ENCODE measurements around the gene RAB42.
"Not testable (repeated sequence)": the region's sequence is repeated elsewhere in the genome, so short reads cannot be mapped to it uniquely, and the experiment has no call there.

RAB42 gene

DNA sequence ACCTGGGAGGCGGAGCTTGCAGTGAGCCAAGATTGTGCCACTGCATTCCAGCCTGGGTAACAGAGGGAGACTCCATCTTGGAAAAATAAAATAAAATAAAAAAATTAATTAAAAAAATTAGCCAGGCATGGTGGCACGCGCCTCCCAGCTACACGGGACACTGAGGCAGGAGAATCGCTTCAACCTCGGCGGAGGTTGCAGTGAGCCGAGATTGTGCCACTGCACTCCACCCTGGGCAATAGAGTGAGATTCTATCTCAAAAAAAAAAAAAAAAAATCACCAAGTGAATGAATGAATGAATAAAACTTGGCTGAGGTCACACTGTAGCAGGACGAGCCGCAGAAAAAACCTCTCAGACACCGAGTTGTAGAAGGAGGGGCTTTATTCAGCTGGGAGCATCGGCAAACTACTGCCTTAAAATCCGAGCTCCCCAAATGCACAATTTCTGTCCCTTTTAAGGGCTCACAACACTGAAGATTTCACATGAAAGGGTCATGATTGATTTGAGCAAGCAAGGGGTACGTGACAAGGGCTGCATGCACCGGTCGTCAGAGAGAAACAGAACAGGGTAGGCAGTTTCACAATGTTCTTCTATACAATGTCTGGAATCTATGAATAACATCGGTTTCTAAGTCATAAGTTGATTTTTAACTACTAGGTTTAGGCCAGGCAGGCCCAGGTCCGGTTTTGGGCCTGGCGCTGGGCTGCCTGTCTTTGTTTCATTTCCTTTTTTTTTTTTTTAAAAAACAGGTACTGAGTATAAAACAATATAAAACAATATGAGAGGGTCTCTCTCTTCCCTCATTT is 5.3 kb upstream of the RAB42 start:
- not testable (repeated sequence) for DNase-seq (ENCODE audit: low read depth in 2 of 2)

DNA sequence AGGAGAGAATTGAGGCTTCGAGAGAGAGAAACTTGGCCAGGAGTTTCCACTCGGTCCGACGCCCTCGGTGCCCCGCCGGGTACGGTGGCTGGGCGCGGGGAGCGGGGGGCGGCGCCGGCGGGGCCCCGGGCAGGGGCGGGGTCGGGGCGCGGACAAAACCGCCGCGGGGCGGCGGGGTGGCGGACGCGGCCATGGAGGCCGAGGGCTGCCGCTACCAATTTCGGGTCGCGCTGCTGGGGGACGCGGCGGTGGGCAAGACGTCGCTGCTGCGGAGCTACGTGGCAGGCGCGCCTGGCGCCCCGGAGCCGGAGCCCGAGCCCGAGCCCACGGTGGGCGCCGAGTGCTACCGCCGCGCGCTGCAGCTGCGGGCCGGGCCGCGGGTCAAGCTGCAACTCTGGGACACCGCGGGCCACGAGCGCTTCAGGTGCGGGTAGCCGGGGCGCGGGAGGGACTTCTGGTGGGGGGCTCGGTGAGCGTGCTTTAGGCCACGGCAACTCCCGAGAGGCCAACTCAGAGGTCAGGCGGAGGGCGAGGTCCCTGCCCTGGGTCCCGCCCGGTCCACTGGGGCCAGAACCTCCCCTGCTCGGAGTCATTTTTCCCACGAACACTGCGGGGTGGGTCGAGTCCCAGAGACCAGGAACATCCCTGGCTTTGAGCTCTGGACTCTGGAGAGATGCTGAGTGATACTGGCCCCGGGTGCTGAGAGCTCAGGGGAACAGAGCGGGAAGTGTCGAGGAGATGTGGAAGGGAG is 431 bp downstream of the RAB42 start:
- no peak for DNase-seq (ENCODE audit: low read depth in 2 of 2)

DNA sequence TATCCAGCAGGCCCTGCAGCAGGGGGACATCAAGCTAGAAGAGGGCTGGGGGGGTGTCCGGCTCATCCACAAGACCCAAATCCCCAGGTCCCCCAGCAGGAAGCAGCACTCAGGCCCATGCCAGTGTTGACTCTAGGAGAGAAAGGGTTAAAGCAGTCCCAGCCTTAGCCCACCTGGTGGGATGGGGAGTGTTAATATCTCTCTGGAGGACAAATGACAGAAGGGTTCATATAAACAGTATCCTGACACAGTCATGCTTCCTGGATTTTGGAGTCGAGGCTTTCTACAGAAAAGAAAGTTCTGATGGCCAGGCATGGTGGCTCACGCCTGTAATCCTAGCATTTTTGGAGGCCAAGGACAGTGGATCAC is 1.9 kb downstream of the RAB42 start:
- not testable (repeated sequence) for DNase-seq (ENCODE audit: low read depth in 2 of 2)

- DNase-seq (ENCODE audit: low read depth in 2 of 2), result not testable (repeated sequence)
Measured at GRCh38 chr1:28594686-28595411, 2.8 kb downstream of the RAB42 start.

DNA sequence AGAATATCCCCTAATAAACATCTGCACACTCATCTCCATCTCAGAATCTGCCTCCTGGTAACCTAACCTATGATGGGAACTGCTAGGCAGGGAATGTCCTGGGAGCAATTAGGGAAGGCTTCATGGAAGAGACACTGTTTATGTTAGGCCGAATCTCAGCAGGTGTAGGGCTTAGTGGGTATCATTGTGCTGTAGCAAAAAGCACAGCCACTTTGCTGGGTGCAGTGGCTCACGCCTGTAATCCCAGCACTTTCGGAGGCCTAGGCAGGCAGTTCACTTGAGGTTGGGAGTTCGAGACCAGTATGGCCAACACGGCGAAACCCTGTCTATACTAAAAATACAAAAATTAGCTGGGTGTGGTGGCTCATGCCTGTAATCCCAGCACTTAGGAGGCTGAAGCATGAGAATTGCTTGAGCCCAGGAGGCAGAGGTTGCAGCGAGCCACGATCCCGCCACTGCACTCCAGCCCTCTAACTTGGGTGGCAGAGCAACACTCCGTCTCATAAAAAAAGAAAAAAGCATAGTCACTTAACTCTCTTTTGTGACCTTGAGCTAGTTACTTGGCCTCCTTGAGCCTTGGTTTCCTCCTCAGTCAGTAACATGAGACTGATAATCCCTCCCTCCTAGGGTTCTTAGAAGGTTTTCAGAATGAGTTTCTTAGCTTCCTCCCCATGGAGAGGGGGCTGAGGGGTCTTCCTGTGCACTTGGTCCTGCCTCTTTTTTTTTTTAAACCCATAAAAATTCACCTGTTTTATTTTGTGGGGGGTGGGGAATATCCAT is 3.5 kb downstream of the RAB42 start:
- no peak for DNase-seq (ENCODE audit: low read depth in 2 of 2)

GRCh38 chr1:28596276-28596675 is 4.2 kb downstream of the RAB42 start:
- not testable (repeated sequence) for DNase-seq (ENCODE audit: low read depth in 2 of 2)

DNA sequence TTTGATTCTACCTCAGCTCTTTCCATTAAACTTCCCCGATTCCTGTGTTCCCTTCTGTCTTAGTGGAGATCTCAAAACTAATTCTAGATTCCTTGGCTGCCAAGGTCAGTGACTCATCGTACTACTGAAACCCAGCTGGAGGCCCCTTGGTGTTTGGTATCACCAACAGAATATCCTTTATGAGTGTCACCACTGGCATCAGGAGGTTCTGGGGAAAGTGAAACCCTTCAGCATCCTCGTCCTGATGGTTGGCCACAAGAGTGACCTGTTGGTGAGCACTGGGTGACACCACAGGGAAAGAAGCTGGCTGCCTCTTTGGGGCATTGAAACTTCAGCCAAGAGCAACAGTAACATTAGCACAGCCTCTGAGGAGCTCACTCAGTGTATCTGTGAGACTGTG is 9.6 kb downstream of the RAB42 start:
- no peak for DNase-seq (ENCODE audit: low read depth in 2 of 2)

- no peak for DNase-seq (ENCODE audit: low read depth in 2 of 2)
Measured at GRCh38 chr1:28602536-28603439, 10.7 kb downstream of the RAB42 start.

- DNase-seq (ENCODE audit: low read depth in 2 of 2), result no peak
Measured at GRCh38 chr1:28604411-28604810, 12.3 kb downstream of the RAB42 start.

DNA sequence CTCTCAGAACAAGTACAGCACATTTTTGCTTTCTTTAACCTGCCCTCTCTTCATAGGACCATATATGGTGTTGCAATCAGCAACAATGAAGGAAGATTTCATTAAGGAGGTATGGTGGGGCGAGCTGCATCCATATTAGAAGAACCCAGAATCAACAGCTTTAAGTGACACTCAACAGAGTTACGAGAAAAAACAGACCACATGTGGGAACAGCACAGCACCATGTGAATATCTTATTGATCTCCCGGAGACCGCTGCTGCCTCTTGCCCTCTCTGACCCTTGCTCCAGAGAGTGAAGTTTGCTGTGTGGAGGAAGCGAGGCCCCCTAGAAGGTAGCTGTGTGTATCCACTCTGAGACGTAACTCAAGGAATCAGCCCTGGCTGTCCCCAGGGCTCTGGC is 12.9 kb downstream of the RAB42 start:
- DNase-seq (ENCODE audit: low read depth in 2 of 2), result no peak

- DNase-seq (ENCODE audit: low read depth in 2 of 2), result no peak
Measured at GRCh38 chr1:28606771-28607170, 14.7 kb downstream of the RAB42 start.

GRCh38 chr1:28613175-28613574 is 21.1 kb downstream of the RAB42 start:
- no peak for DNase-seq (ENCODE audit: low read depth in 2 of 2)

- DNase-seq (ENCODE audit: low read depth in 2 of 2), result no peak
Measured at GRCh38 chr1:28631713-28632112, 39.6 kb downstream of the RAB42 start.

DNA sequence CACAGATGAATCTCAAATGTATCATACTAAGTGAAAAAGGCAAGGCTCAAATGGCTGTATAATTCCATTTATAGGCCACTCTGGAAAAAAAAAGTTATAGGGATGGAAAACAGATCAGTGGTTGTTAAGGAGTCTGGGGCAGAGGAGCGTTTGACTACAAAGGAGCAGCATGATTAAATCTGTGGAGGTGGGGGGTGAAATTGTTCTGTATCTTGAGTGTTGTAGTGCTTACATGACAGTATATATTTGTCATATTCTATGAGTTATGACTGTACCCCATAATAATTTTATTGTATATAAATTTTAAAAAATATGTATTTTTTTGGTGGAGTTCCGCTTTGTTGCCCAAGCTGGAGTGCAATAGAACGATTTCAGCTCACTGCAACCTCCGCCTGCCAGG is 40.5 kb downstream of the RAB42 start:
- DNase-seq (ENCODE audit: low read depth in 2 of 2), result no peak

DNA sequence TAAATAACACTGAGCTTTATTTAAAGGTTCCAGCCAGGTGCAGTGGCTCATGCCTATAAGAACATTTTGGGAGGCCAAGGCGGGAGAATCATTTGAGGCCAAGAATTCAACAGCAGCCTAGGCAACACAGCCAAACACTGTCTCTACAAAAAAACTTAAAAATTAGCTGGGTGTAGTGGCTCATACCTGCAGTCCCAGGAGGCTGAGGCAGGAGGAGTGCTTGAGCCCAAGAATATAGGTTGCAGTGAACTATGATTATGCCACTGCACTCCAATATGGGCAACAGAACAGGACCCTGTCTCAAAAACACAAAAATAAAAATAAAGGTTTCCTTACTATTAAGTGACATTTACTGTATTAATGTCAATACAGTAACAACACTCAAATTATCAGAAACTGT is 48.7 kb downstream of the RAB42 start:
- no peak for DNase-seq (ENCODE audit: low read depth in 2 of 2)

- no peak for DNase-seq (ENCODE audit: low read depth in 2 of 2)
Measured at GRCh38 chr1:28642056-28642846, 50.2 kb downstream of the RAB42 start.

- DNase-seq (ENCODE audit: low read depth in 2 of 2), result peak; percentile 81 to 88
Measured at GRCh38 chr1:28642847-28643635, 51.0 kb downstream of the RAB42 start, which contains the start of gene TAF12. Gene TAF12 (minus strand): TSS chr1:28643067. CDS start chr1:28622081, 20,986 bp downstream.

GRCh38 chr1:28644494-28644893 is 52.4 kb downstream of the RAB42 start:
- no peak for DNase-seq (ENCODE audit: low read depth in 2 of 2)

All from stimulated activated CD8-positive, alpha-beta memory T cell treated with anti-CD3 and anti-CD28 coated beads, Interleukin-15, amount 100 ng/mL, for 4 hours (primary cell).